HG03064 (cell line): Measurements from ENCODE around the gene VIPAS39.
"Not testable (repeated sequence)": the region's sequence is repeated elsewhere in the genome, so short reads cannot be mapped to it uniquely, and the experiment has no call there.

Experiments used
- ATAC-seq: cut with Tn5 transposase; IDR thresholded peaks from one replicate; pipeline ENCODE4 v1.9.1; 2021; ENCODE audit warnings: low read depth; ENCODE audit not compliant: unreplicated experiment

Gene VIPAS39

DNA sequence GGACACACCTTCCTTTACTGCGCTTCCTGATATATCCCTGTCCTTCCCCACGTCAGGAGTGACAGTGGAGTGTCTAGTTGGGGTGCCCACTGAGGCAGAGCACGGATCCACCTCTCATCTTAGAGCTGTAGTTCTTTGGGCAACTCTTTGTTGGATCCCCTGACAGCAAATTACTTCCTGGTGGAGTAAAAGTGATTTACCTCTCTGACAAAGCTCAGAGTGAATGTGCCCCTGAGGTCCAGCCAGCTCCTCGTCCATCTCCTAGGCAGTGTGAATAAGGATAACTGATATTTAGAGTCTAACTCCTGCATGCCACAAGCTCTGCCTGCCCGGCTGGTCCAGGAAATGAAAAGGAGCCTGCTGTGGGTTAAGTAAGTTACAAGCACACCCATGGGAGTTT is 16.5 kb upstream of the VIPAS39 start:
- ATAC-seq = no peak

GRCh38 chr14:77470224-77470870 is 12.9 kb upstream of the VIPAS39 start:
- ATAC-seq = no peak

DNA sequence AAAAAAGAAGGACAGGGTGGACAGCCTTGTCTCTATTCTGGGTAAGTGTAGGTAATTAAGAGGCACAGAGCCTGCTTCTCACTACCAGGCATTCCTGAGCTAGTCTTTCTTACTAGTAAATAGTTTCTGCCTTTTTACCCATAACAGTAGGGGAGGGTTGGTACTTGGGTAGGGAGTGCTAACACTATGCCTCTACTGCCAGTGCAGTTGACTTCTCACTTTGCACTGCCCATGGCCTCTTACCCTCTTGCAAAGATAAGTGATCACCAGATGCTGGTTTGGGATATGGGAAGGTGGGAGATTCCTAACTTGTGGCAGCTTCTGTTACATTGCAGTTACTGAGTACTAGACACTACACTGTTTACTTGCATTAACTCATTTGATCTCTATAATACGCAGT is 12.1 kb upstream of the VIPAS39 start:
- ATAC-seq = no peak

DNA sequence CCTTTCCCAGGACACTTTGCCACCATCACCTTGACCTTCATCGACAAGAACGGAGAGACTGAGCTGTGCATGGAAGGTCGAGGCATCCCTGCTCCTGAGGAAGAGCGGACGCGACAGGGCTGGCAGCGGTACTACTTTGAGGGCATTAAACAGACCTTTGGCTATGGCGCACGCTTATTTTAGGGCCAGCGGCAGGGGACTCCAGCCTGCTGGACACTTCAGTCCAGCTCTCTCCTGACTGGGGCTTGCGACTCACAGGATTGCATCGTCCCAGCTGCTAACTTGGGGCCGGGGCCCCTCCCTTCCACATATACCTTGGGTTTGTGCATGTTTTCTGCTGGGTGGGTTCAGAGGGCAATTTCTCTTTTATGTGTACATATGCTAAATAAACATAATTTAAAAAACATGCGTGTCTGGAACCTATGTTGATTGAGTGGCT is 11.7 kb upstream of the VIPAS39 start:
- no peak for ATAC-seq

DNA sequence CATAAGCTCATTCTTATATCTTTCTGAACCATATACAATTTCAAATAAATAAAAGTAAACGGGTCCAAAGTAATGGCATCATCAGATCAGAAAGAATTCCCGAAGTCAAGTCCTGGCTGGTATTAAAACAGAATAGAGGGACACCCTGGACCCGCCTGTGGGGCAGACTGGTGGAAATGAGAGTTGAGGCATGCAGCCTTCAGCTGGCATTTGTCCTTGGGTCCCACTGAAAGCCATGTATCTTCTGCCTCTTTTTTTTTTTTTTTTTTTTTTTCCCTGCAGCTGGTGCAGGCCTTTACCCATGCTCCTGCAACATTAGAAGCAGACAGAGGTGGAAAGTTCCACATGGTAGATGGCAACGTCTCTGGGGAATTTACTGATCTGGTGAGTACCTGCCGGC is 10.4 kb upstream of the VIPAS39 start:
- no peak for ATAC-seq

DNA sequence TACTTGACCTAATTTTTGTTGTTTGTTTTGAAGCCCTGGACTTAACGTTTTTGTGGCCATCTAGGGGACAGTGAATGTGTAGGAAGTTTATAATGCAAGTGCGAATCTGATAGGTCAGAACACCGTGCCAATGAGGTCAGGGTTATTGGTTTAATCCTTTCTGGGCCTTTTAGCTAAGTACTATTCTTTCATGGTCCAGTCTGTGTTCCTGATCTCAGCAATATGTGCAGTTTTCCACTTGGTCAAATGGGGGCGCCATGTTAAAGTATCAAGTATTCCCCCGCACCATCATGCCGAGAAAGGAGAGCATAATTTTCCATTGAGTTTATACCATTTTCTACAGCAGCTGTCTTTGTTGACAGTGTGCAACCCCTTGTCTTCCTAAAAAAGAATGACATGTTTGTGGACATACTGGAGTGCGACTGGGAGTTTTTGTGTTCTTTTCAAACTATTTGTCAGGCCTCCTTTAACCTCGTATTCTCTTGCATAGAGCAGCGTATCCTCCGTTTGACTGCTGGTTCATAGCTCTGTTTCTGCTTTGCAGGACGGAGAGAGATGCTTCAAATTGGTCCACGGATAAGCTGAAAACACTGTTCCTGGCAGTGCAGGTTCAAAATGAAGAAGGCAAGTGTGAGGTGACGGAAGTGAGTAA is 1.8 kb upstream of the VIPAS39 start:
- no peak for ATAC-seq

- ATAC-seq = peak; percentile 20
Observed at GRCh38 chr14:77458249-77458950, 999 bp upstream of the VIPAS39 start.

DNA sequence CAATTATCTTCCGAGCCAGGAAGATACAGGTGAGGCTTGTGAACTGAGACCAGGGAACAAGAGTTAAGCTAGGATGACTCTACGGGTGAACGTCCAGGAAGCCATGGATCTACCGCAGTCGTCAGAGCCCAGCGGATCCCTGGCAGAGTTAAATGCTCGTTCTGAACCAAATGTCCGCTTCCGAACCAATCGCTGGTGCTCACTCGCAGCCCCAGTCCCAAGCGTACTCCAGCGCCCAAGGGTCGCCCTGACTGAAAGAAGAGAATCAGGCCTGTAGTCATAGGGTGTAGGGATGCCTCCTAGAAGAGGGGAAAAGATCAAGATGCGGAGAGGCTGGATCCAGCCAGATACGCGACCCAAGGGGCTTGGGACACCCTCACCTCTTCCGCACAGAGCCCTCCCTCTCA is 283 bp downstream of the VIPAS39 start:
- no peak for ATAC-seq

DNA sequence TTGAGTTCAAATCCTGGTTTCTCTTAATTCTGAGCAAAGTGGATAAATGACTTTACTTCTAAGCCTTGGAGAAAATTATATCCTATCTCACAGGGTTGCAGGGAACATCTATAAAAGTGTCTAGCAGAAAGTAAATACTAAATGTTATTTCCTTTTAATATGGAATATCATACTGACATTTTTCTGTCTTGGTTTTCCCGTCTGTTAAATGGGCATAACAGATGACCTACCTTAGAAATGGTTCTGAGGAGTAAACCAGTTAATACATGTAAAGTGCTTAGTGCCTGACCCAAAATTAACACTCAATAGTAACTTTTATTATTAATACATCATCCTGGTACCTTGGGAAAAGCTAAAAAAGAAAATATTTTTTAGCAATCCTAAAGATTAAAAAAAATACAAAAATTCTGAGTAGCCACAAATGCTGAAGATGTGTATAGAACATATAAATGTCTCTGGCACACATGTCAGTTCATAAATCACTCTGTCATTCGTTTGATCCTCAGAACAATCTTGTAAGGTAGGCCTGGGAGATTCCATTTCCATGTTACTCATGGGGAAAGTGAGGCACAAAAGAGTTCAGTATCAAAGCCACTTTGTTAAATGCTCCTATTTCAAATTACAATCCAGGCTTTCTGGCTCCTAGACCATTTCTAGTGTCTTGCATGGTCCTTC is 1.3 kb downstream of the VIPAS39 start:
- no peak for ATAC-seq

DNA sequence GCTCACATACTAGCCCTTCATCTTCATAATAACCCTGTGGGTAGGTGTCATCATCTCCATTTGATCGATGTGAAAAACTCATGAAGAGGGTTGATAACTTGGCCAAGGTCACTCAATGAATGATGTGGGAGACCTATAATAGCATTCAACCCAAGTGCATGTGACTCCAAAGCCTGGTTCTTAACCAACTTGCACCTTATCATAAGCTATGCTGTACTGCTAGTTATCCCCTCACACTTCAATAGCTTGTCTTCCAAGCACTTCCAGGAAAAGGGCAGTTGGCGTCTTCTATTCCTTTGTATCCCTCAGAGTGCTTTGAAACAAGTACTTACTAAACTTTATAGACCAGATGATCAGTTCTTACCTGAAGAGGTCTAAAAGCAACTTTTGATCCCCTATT is 15.2 kb downstream of the VIPAS39 start:
- no peak for ATAC-seq

DNA sequence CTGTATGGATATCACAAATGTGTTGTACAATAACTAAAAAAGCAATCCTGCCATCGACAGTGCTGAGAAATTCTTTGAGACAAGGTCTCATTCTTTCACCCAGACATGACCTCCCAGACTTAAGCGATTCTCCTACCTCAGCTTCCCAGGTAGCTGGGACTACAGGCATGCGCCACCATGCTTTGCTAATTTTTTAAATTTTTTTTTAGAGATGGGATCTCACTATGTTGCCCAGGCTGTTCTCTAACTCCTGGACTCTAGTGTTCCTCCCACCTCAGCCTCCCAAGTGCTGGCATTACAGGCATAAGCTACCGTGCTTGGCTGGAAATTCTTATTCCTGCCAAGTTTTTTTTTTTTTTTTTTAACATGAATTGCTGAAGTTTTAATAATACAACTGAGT is 17.5 kb downstream of the VIPAS39 start:
- no peak for ATAC-seq

DNA sequence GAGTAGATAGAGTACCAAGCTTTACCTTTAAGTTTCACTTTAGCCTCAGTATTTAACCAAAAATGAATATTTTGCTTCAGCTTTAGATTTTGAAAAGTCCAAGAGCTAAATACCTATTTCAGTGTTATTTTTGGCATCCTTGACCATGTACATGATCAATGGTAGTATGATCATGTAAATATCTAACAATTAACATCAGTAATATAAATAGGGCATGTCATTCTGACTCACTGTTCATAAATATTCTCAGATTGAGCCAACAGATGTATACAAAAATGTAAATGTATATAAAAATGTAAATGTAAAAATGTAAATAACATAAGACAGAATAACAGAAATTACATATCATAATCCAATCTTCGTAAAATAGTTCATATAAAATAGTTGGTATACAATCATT is 18.8 kb downstream of the VIPAS39 start:
- no peak for ATAC-seq

DNA sequence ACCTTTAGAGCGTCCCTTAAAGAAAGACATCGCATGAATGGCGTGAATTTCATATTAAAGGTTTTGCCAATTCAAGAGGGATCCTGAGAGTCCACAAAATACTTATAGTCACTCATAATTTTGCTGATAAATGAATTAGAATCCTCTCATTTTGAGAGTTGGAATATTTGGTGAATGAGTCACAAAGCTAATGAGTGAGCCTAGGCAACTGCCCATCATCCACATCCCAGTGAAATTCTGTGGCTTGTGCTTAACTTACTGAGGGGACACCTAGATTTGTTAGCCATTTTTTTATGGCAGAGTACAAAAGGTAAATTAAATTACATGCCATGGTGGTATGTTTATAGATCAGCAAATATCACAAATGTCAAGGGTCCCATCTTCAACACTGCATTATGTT is 21.4 kb downstream of the VIPAS39 start:
- no peak for ATAC-seq

DNA sequence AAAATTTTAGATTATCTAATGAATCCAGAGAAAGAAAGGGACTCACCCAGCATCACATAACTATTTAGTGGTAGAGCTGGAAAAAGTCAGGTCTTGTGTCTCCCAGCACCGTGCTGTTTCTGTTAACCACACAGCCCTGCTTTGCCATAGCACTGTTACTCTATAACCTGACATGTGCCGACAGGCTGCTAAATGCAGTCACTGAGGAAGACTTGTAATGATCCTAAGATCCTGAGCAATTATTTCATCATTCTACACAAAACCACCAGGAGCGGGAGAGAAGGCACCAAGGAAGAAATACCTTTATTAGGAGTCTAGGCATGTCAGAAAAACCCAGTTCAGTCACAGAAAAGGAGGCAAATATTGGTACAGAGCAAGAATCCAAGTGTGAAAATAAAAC is 31.0 kb downstream of the VIPAS39 start:
- no peak for ATAC-seq

DNA sequence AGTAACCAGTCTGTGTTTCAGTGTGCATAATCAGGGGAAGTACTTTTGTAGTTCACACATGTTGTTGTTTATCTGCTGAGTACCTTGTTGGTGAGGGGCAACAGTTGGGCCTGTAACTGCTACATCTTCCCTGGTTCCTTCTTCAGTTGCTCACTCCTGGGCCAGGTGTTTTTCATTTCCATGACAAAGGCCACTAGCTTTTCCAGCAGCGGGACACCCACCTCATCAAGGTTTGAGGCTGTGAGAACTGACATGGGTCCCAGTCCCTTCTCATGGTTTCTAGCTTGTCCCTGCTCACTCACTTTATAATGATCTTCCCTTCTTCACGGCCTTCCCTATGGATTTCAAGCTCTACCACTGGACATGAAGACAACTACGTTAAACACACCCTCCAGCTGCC is 32.5 kb downstream of the VIPAS39 start:
- no peak for ATAC-seq

GRCh38 chr14:77423423-77423822 is 34.0 kb downstream of the VIPAS39 start, which contains the start of gene NOXRED1:
NOXRED1 (minus strand) TSS chr14:77423523; CDS start chr14:77422889, 634 bp downstream.
- no peak for ATAC-seq

- ATAC-seq = no peak
Observed at GRCh38 chr14:77421201-77421600, 36.2 kb downstream of the VIPAS39 start.

DNA sequence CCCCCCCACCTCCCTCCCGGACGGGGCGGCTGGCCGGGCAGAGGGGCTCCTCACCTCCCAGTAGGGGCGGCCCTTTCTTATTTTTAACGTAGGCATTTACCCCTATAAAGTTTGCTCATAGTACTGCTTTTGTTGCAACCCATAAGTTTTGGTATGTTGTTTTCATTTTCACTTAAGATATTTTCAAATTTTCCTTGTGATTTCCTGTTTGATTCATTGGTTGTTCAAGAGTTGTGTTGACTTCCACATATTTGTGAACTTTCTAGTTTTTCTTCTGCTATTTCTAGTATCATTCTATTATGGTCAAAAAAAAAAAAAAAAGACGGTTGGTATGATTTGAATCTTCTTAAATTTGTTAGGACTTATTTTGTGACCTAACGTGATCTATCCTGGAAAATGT is 40.6 kb downstream of the VIPAS39 start:
- no peak for ATAC-seq

DNA sequence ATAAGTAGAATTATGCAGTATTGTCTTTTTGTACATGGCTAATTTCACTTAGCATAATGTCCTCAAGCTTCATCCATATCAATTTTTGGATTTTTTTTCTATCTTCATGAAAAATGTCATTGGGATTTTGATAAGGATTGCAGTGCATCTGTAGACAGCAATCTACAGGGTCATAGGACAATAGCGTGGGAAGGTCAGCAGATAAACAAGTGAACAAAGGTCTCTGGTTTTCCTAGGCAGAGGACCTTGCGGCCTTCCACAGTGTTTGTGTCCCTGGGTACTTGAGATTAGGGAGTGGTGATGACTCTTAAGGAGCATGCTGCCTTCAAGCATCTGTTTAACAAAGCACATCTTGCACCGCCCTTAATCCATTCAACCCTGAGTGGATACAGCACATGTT is 41.3 kb downstream of the VIPAS39 start:
- ATAC-seq = not testable (repeated sequence)

- ATAC-seq = not testable (repeated sequence)
Observed at GRCh38 chr14:77415403-77416030, 41.9 kb downstream of the VIPAS39 start.

- no peak for ATAC-seq
Observed at GRCh38 chr14:77409131-77409533, 48.3 kb downstream of the VIPAS39 start.
